Measurements from ENCODE around the gene LIN7B. TPM values are rescaled to one million over a fixed set of nuclear protein-coding genes. Genes with fewer than 3 reads are reported as not detected.

Gene LIN7B
- total and polyA plus RNA-seq, 2 experiments from 2014 or later = 1.2 to 10.5 TPM

DNA sequence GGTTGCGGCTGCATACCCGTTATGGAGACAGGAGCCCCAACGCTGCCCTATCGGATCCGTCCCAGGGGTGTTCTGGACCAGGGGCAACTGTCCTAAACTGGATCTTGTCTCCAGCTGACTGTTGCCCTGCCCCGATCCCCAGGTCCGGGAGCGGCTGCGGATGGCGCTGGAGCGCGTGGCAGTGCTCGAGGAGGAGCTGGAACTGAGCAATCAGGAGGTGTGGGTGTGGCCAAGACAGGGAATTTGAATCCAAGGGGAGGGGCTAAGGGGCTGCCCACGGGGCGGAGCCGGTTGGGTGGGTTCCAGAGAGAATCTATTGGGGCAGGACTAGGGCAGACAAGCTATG is 15.0 kb downstream of the LIN7B start:
- peak; percentile 52 for TF ChIP-seq POLR2AphosphoS5 (IDR thresholded peaks at IDR 0.05; ENCODE audit: low read depth)
- TF ChIP-seq, protein P1, sequence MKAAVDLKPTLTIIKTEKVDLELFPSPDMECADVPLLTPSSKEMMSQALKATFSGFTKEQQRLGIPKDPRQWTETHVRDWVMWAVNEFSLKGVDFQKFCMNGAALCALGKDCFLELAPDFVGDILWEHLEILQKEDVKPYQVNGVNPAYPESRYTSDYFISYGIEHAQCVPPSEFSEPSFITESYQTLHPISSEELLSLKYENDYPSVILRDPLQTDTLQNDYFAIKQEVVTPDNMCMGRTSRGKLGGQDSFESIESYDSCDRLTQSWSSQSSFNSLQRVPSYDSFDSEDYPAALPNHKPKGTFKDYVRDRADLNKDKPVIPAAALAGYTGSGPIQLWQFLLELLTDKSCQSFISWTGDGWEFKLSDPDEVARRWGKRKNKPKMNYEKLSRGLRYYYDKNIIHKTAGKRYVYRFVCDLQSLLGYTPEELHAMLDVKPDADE (IDR thresholded peaks at IDR 0.05) = no peak
- no peak for TF ChIP-seq ZNF331 (CRISPR knock-in tag; IDR thresholded peaks at IDR 0.05; ENCODE audit: low read depth)
- no peak for TF ChIP-seq NANOG (IDR thresholded peaks at IDR 0.05; ENCODE audit: borderline replicate concordance)
- Mint-ChIP-seq H3K36me3 (ENCODE audit: low read depth) (peaks cover 10% of the 10 kb centered on the region), H3K4me1 (peaks cover 29% of the 10 kb centered on the region), H3K4me3 (peak overlapping the region; percentile 85), H3K9me3 (no peaks in the 10 kb centered on the region), H3K27me3 (ENCODE audit: insufficient read depth, low read depth, poor library complexity) (peaks cover 8% of the 10 kb centered on the region), H3K27ac (no peak overlapping the region; the same call in 1 of the 2 replicates)
- peak; percentile 20 for ATAC-seq
- H3K9me2 ChIP-seq (ENCODE audit: insufficient read depth) = no peaks in the 10 kb centered on the region
- peaks cover 18% of the 10 kb centered on the region; the same call in 1 of the 2 replicates for H3F3A ChIP-seq (replicated peaks; ENCODE audit: low read depth)
- peak overlapping the region; percentile 92 for H3K4me2 ChIP-seq
- H3K4me3 ChIP-seq = peak overlapping the region; percentile 69
- H3K27me3 ChIP-seq (ENCODE audit: insufficient read depth) = no peaks in the 10 kb centered on the region
- no peaks in the 10 kb centered on the region for H4K20me1 ChIP-seq (replicated peaks; ENCODE audit: insufficient read depth)
- peak; percentile 91 for DNase-seq (ENCODE audit: low spot score)
- peaks cover 18% of the 10 kb centered on the region for H3K4me1 ChIP-seq (ENCODE audit: insufficient read depth)
- H2AFZ ChIP-seq = no peak overlapping the region
- no peak overlapping the region for H3K27ac ChIP-seq (ENCODE audit: low read depth)
- no peaks in the 10 kb centered on the region for H3K36me3 ChIP-seq (ENCODE audit: insufficient read depth)
- no peaks in the 10 kb centered on the region for H3K79me2 ChIP-seq (replicated peaks; ENCODE audit: insufficient read depth)

DNA sequence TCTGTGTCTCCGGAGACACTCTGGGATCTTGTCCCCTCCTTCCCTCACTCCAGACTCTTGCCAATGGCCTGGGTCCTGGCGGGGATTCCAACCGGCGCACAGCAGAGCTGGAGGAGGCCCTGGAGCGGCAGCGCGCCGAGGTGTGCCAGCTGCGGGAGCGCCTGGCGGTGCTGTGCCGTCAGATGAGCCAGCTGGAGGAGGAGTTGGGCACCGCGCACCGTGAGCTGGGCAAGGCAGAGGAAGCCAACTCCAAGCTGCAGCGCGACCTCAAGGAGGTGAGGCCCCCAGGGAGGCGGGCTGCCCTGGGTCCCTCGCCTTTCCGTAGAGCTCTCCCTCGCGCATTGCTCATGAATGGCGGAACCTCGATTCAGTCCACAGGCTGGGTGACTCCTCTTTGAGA is 16.2 kb downstream of the LIN7B start:
- H3K9me3 Mint-ChIP-seq = no peaks in the 10 kb centered on the region
- DNase-seq (ENCODE audit: low spot score) (no peak), ATAC-seq (no peak)
- H3K9me2 ChIP-seq (ENCODE audit: insufficient read depth) = no peaks in the 10 kb centered on the region
- peaks cover 26% of the 10 kb centered on the region for H3K4me1 Mint-ChIP-seq
- no peaks in the 10 kb centered on the region for H4K20me1 ChIP-seq (replicated peaks; ENCODE audit: insufficient read depth)
- no peak overlapping the region for H3K4me3 ChIP-seq
- peaks cover 19% of the 10 kb centered on the region for H3K36me3 Mint-ChIP-seq (ENCODE audit: low read depth)
- no peaks in the 10 kb centered on the region for H3K27me3 ChIP-seq (ENCODE audit: insufficient read depth)
- H3K4me3 Mint-ChIP-seq = no peak overlapping the region; the same call in 2 of the 3 replicates
- no peak overlapping the region for H3K27ac ChIP-seq (ENCODE audit: low read depth)
- H3K4me2 ChIP-seq = no peak overlapping the region
- peaks cover 2% of the 10 kb centered on the region; the same call in 1 of the 2 replicates for H3K36me3 ChIP-seq (ENCODE audit: insufficient read depth)
- no peak overlapping the region for H2AFZ ChIP-seq
- no peaks in the 10 kb centered on the region for H3K79me2 ChIP-seq (replicated peaks; ENCODE audit: insufficient read depth)
- H3F3A ChIP-seq (replicated peaks; ENCODE audit: low read depth) = peaks cover 23% of the 10 kb centered on the region; the same call in 1 of the 2 replicates
- no peak overlapping the region for H3K27ac Mint-ChIP-seq
- peaks cover 7% of the 10 kb centered on the region for H3K27me3 Mint-ChIP-seq (ENCODE audit: insufficient read depth, low read depth, poor library complexity)
- H3K4me1 ChIP-seq (ENCODE audit: insufficient read depth) = peaks cover 18% of the 10 kb centered on the region
- no peak for TF ChIP-seq ZNF462 (CRISPR knock-in tag; IDR thresholded peaks at IDR 0.05)
- TF ChIP-seq ZNF331 (CRISPR knock-in tag; IDR thresholded peaks at IDR 0.05; ENCODE audit: low read depth) = no peak
- no peak for TF ChIP-seq REST (IDR thresholded peaks at IDR 0.05; ENCODE audit: unreplicated experiment)
- TF ChIP-seq, protein P1 (IDR thresholded peaks at IDR 0.05) = no peak
- no peak for TF ChIP-seq STAT1 (IDR thresholded peaks at IDR 0.05; ENCODE audit: unreplicated experiment)
- TF ChIP-seq JUNB (IDR thresholded peaks at IDR 0.05; ENCODE audit: unreplicated experiment) = no peak
- TF ChIP-seq POLR2AphosphoS5 (IDR thresholded peaks at IDR 0.05; ENCODE audit: low read depth) = no peak
- no peak for TF ChIP-seq EZH2phosphoT487 (IDR thresholded peaks at IDR 0.05; ENCODE audit: unreplicated experiment)

All from GM23338 (cell line).